HEK293T (cell line): ENCODE measurements around the gene ZNF638.

Experiments used
- CTCF ChIA-PET: fragments of 350-600 bp; formaldehyde crosslinking; extraction: SDS; loops from one replicate; lab custom pipeline; 2021; ENCODE audit warnings: antibody characterized with exemption, inconsistent platforms; lab: Yijun Ruan, JAX
- POLR2A ChIA-PET: fragments of 350-600 bp; formaldehyde crosslinking; extraction: SDS; loops from one replicate; lab custom pipeline; 2020; ENCODE audit warnings: antibody characterized with exemption, inconsistent platforms; lab: Yijun Ruan, JAX
- DNase-seq: peaks from one replicate; pipeline ENCODE4 v3.0.0; 2012; ENCODE audit warnings: mixed read lengths; ENCODE audit errors: extremely low spot score
- ARNT ChIP-seq: fragments of 450-650 bp; IDR thresholded peaks from 2 replicates; pipeline ENCODE4 v1.6.1; 2017; ENCODE audit warnings: mild to moderate bottlenecking
- BHLHE40 ChIP-seq: fragments of 450-650 bp; IDR thresholded peaks from 2 replicates; pipeline ENCODE4 v1.6.1; 2016; ENCODE audit warnings: mild to moderate bottlenecking, moderate library complexity, borderline replicate concordance
- CTBP1 ChIP-seq: fragments of 450-650 bp; IDR thresholded peaks from 2 replicates; pipeline ENCODE4 v1.6.1; 2016; ENCODE audit warnings: borderline replicate concordance
- ELF4 ChIP-seq: fragments of 450-650 bp; IDR thresholded peaks from 2 replicates; pipeline ENCODE4 v1.6.1; 2017; ENCODE audit warnings: antibody characterized with exemption
- FOXA1 ChIP-seq: fragments of 450-650 bp; IDR thresholded peaks from 2 replicates; pipeline ENCODE4 v1.6.1; 2016; ENCODE audit warnings: mild to moderate bottlenecking
- FOXK2 ChIP-seq: fragments of 450-650 bp; IDR thresholded peaks from 2 replicates; pipeline ENCODE4 v1.6.1; 2016; ENCODE audit warnings: mild to moderate bottlenecking
- FOXM1 ChIP-seq: fragments of 450-650 bp; IDR thresholded peaks from 2 replicates; pipeline ENCODE4 v1.6.1; 2017; ENCODE audit warnings: mild to moderate bottlenecking, borderline replicate concordance
- HDGF ChIP-seq: fragments of 450-650 bp; IDR thresholded peaks from 2 replicates; pipeline ENCODE4 v1.6.1; 2017; ENCODE audit warnings: antibody characterized with exemption, borderline replicate concordance
- L3MBTL2 ChIP-seq: fragments of 450-650 bp; conservative IDR thresholded peaks from 2 replicates; pipeline ENCODE4 v1.6.1; 2016; ENCODE audit warnings: mild to moderate bottlenecking
- LEF1 ChIP-seq: fragments of 450-650 bp; IDR thresholded peaks from 2 replicates; pipeline ENCODE4 v1.6.1; 2017; ENCODE audit warnings: mild to moderate bottlenecking, borderline replicate concordance
- NFRKB ChIP-seq: fragments of 450-650 bp; IDR thresholded peaks from 2 replicates; pipeline ENCODE4 v1.6.1; 2016; ENCODE audit warnings: mild to moderate bottlenecking, moderate library complexity
- PKNOX1 ChIP-seq: fragments of 450-650 bp; IDR thresholded peaks from 2 replicates; pipeline ENCODE4 v1.6.1; 2016
- SP1 ChIP-seq: fragments of 450-650 bp; IDR thresholded peaks from 2 replicates; pipeline ENCODE4 v1.6.1; 2017
- SUZ12 ChIP-seq: fragments of 450-650 bp; IDR thresholded peaks from 2 replicates; pipeline ENCODE4 v1.6.1; 2016; ENCODE audit warnings: mild to moderate bottlenecking
- TARDBP ChIP-seq: fragments of 450-650 bp; IDR thresholded peaks from 2 replicates; pipeline ENCODE4 v1.6.1; 2016
- ZNF384 ChIP-seq: fragments of 450-650 bp; IDR thresholded peaks from 2 replicates; pipeline ENCODE4 v1.6.1; 2016

The ZNF638 gene

GRCh38 chr2:71457123-71457915, 125.7 kb downstream of the ZNF638 start:
- TF ChIP-seq CTBP1 = no peak
- TF ChIP-seq BHLHE40 = no peak
- no peak for TF ChIP-seq FOXM1
- no peak for TF ChIP-seq HDGF
- DNase-seq = no peak
- POLR2A ChIA-PET = interaction anchor here (1.3 kb wide), 1 partner anchor 9 kb away, joined by 3 read pairs; no protein-coding TSS in a partner anchor
- CTCF ChIA-PET = no interaction called here

- TF ChIP-seq FOXM1 (no peak), FOXA1 (no peak), BHLHE40 (no peak), ELF4 (no peak), CTBP1 (no peak), ZNF384 (no peak), ARNT (no peak), SP1 (no peak), TARDBP (no peak), FOXK2 (no peak), LEF1 (no peak), L3MBTL2 (no peak), NFRKB (no peak), PKNOX1 (no peak), HDGF (no peak), SUZ12 (no peak)
- CTCF ChIA-PET = no interaction called here
- POLR2A ChIA-PET = interaction anchor here (1.3 kb wide), 1 partner anchor 8 kb away, joined by 3 read pairs; no protein-coding TSS in a partner anchor
- no peak for DNase-seq
Measured at GRCh38 chr2:71457923-71458322, 126.3 kb downstream of the ZNF638 start.

DNA sequence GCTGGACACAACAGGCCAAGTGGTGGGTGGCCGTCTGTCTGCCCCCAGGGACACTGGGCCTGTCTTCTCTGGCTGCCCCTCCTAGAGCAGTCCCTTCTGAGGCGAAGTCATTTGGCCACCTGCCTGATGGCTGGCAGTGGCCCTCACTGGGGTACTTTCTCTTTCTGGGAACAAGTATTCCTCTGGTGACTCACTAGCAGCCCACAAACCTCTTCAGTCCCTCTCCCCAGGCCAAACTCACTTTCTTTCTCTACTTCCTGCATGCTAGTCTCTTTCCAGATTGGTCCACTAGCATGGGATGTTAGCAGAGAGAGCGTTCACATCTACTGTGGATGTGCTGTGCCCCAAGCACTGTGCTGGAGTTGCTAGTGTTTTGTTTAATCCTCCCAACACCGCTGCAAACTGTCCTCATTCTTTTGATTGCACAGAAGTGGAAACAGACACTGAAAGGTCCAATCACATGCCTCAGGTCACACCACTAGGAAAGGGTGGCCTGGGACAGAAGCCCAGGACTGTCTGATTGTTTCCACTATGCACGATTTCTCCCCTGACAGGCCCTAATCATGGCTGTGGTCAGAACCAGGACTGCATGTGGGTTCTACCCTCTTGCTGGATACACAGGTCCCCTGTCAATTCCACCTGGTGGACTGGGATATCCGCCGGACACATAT, 127.0 kb downstream of the ZNF638 start:
- TF ChIP-seq FOXA1 (no peak), ZNF384 (no peak), CTBP1 (no peak), BHLHE40 (no peak), NFRKB (no peak)
- ChIA-PET CTCF (no interaction called here), POLR2A (interaction anchor here (1.3 kb wide), 1 partner anchor 8 kb away, joined by 3 read pairs; no protein-coding TSS in a partner anchor)
- no peak for DNase-seq

- ChIA-PET POLR2A (no interaction called here), CTCF (interaction anchor here (2.5 kb wide), 1 partner anchor 8 kb away, joined by 16 read pairs; no protein-coding TSS in a partner anchor)
- TF ChIP-seq ELF4 (no peak), BHLHE40 (no peak), FOXK2 (no peak), L3MBTL2 (no peak), FOXA1 (no peak), PKNOX1 (no peak), TARDBP (no peak), ARNT (no peak), SP1 (no peak), FOXM1 (no peak), CTBP1 (no peak), LEF1 (no peak), NFRKB (no peak), ZNF384 (no peak), SUZ12 (no peak), HDGF (no peak)
- DNase-seq = no peak
Measured at GRCh38 chr2:71459084-71459431, 127.5 kb downstream of the ZNF638 start.

DNA sequence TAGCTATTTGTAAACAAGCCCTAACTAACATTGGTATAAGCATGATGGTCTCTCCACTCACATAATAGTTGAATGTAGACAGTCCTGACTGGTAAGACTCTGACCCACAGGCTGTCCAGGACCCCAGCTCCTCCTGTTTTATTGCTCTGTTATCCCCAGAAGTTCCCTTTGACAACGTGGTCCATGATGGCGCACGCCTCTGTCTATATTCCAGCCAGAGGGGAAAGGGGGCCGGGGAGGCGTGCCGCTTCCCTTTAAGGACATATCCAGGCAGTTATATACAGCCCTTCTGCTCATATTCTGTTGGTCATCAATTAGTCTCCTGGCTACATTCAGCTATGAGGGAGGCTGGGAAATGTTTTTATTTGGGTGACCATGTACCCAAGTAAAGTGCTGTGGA, 128.5 kb downstream of the ZNF638 start:
- ChIA-PET POLR2A (no interaction called here), CTCF (interaction anchor here (0.7 to 2.5 kb wide), 5 partner anchors 8 to 50 kb away, joined by 3 to 16 read pairs (median 6); no protein-coding TSS in a partner anchor)
- DNase-seq = no peak
- TF ChIP-seq FOXK2 = no peak
- no peak for TF ChIP-seq HDGF
- TF ChIP-seq TARDBP = no peak
- TF ChIP-seq SP1 = no peak
- no peak for TF ChIP-seq FOXM1
- no peak for TF ChIP-seq LEF1
- TF ChIP-seq CTBP1 = no peak
- no peak for TF ChIP-seq BHLHE40
- TF ChIP-seq NFRKB = no peak
- TF ChIP-seq FOXA1 = no peak
- TF ChIP-seq ZNF384 = no peak
- TF ChIP-seq ARNT = no peak
- no peak for TF ChIP-seq PKNOX1
- no peak for TF ChIP-seq SUZ12
